Measurements from ENCODE around the gene PLEKHO2. TPM values are rescaled to one million over a fixed set of nuclear protein-coding genes. Genes with fewer than 3 reads are reported as not detected.
A peak's percentile ranks its signal among the peaks of the same experiment; 100 is the strongest.

The PLEKHO2 gene
- total RNA-seq, 1 experiment from 2014 or later: 10.1 TPM

DNA sequence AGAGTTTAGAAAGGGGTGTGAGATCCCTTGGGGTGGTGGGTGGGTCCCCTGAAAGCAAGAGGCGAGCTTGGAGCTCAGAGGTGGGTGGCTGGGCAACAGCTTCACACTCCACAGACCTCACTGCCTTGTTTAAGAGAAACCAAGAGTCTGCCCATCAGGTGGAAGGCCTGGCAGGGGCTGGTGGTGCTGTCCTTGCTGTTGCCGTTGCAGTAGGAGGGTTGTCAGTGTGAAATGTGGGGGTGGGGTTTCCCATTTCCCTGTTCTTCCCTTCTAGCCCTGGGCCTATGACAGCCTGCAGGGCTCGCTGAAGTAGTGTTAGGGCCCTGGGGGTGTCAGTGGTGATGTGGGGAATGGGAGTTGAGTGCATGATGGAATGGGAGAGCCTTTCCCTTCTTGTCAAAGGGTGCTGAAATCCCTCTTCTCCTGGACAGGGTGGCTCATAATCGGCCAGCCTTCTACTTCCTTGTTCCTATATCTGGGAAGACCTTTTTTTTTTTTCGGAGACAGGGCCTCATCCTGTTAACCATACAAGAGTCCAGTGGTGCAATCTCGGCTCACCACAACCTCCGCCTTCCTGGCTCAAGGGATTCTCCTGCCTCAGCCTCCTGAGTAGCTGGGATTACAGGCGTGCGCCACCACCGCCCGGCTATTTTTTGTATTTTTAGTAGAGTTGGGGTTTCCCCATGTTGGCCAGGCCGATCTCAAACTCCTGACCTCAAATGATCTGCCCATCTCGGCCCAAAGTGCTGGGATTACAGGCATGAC lies 4.3 kb downstream of the PLEKHO2 start:
- DNase-seq: no peak
- Histone ChIP-seq H3K4me1 (ENCODE audit: low read length) (peaks cover 72% of the 10 kb centered on the region), H3K9me2 (replicated peaks; ENCODE audit: insufficient read depth, low read length) (no peaks in the 10 kb centered on the region), H2AFZ (ENCODE audit: low read length) (no peak overlapping the region), H3K36me3 (ENCODE audit: insufficient read depth, low read length) (peaks cover 6% of the 10 kb centered on the region; the same call in 1 of the 2 replicates), H3K9ac (ENCODE audit: low read length) (peak overlapping the region; percentile 85), H3K27me3 (ENCODE audit: low read length) (no peaks in the 10 kb centered on the region), H4K20me1 (ENCODE audit: insufficient read depth, low read depth, low read length) (peaks cover 12% of the 10 kb centered on the region; the same call in 1 of the 2 replicates), H3K4me2 (ENCODE audit: low read depth, low read length, poor library complexity, severe bottlenecking) (peak overlapping the region; percentile 79), H3K27ac (ENCODE audit: low read length) (peak overlapping the region; percentile 78), H3K79me2 (ENCODE audit: low read length) (peaks cover 53% of the 10 kb centered on the region), H3K4me3 (ENCODE audit: low read length) (peak overlapping the region; percentile 80; the same call in 1 of the 2 replicates), H3K9me3 (ENCODE audit: low read length) (no peaks in the 10 kb centered on the region)

DNA sequence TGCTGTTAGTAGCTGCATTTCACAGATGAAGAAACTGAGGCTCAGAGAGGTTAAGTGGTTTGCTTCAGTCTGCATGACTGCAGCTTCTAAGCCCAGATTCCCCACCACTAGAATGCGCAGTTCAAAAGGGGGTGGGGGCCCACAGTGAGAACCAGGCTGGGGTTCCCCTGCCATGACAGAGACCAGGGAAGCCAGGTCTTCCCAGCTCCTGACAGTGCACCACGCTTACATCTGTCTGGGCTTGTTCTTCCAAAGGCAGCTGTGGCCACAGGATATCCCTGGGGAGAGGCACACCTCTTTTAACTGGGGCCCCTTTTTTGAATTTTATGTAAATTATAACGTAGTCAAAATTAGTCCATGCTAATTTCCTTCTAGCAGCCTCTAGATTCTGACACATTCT lies 5.3 kb downstream of the PLEKHO2 start:
- Histone ChIP-seq H3K4me3 (ENCODE audit: low read length) (peak overlapping the region; percentile 46), H3K9me3 (ENCODE audit: low read length) (no peaks in the 10 kb centered on the region), H3K27ac (ENCODE audit: low read length) (peak overlapping the region; percentile 78), H3K4me2 (ENCODE audit: low read depth, low read length, poor library complexity, severe bottlenecking) (peak overlapping the region; percentile 79), H3K79me2 (ENCODE audit: low read length) (peaks cover 54% of the 10 kb centered on the region), H3K4me1 (ENCODE audit: low read length) (peaks cover 71% of the 10 kb centered on the region), H3K9ac (ENCODE audit: low read length) (peak overlapping the region; percentile 60; the same call in 1 of the 2 replicates), H3K27me3 (ENCODE audit: low read length) (no peaks in the 10 kb centered on the region), H2AFZ (ENCODE audit: low read length) (no peak overlapping the region), H3K9me2 (replicated peaks; ENCODE audit: insufficient read depth, low read length) (no peaks in the 10 kb centered on the region), H4K20me1 (ENCODE audit: insufficient read depth, low read depth, low read length) (peaks cover 12% of the 10 kb centered on the region; the same call in 1 of the 2 replicates), H3K36me3 (ENCODE audit: insufficient read depth, low read length) (peaks cover 6% of the 10 kb centered on the region; the same call in 1 of the 2 replicates)
- peak; percentile 82 for DNase-seq

DNA sequence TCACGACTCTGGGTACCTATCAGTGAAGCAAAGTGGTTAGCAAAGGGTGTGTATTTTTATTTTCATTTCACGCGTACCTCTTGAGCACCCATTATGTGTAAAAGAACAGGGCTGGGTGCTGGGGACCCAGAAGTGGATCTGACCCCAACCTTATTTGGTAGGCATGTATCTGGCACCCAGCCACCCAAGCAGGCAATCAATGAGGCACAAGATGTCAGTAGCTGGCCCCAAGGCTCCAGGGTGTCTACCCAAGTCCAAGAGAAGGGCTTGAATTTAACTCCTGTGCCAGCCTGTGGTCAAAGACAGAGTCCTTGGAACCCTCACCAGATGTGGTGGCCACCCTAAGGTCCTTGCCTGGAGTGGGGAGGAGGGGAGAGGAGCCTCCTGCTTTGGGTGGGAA lies 5.7 kb downstream of the PLEKHO2 start:
- DNase-seq: no peak
- Histone ChIP-seq H3K4me2 (ENCODE audit: low read depth, low read length, poor library complexity, severe bottlenecking) (peak overlapping the region; percentile 79), H3K9me2 (replicated peaks; ENCODE audit: insufficient read depth, low read length) (no peaks in the 10 kb centered on the region), H3K4me3 (ENCODE audit: low read length) (peak overlapping the region; percentile 46), H3K27ac (ENCODE audit: low read length) (peak overlapping the region; percentile 78), H3K4me1 (ENCODE audit: low read length) (peaks cover 68% of the 10 kb centered on the region), H3K36me3 (ENCODE audit: insufficient read depth, low read length) (peaks cover 6% of the 10 kb centered on the region; the same call in 1 of the 2 replicates), H2AFZ (ENCODE audit: low read length) (no peak overlapping the region), H3K27me3 (ENCODE audit: low read length) (no peaks in the 10 kb centered on the region), H3K79me2 (ENCODE audit: low read length) (peaks cover 53% of the 10 kb centered on the region), H3K9ac (ENCODE audit: low read length) (peak overlapping the region; percentile 60), H3K9me3 (ENCODE audit: low read length) (no peaks in the 10 kb centered on the region), H4K20me1 (ENCODE audit: insufficient read depth, low read depth, low read length) (peaks cover 12% of the 10 kb centered on the region; the same call in 1 of the 2 replicates)

DNA sequence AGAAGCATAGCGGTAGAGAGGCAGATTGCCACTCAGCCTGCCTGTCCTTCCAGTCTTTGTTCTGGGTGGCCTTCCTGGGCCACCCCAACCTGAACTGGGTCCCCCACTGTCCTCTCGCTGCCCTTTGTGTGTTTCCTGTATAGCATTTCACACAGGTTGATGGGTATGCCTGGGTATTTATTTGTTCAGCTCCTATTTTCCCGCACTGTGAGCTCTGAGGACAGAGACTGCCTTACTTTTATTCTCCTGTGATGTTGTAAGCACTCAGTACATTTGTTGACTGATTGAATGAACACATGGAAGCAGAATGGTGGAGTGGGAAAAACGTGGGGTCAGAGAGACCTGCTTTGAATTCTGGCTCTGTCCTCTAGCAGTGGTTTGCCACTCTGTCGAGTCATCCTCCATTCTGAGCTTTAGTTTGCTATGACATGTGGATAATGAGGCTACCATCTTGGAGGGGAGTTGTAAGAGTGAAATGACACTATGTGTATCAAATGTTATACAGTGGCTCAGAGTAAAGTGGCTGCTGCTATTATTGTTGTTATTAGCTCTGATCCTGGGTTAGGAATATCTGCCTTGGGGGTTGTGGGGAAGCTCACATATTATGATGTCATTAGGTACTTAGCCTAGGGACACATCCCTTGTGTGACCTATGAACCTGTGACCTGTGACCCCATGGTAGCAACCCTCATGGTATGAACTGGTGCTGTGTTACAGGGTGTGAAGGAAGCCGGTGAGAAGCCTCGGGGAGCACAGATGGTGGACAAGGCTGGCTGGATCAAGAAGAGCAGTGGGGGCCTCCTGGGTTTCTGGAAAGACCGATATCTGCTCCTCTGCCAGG lies 6.4 kb downstream of the PLEKHO2 start:
- Histone ChIP-seq H3K9me3 (ENCODE audit: low read length) (no peaks in the 10 kb centered on the region), H3K4me3 (ENCODE audit: low read length) (peak overlapping the region; percentile 46), H2AFZ (ENCODE audit: low read length) (no peak overlapping the region), H3K9ac (ENCODE audit: low read length) (peak overlapping the region; percentile 60), H3K36me3 (ENCODE audit: insufficient read depth, low read length) (peaks cover 6% of the 10 kb centered on the region; the same call in 1 of the 2 replicates), H3K4me2 (ENCODE audit: low read depth, low read length, poor library complexity, severe bottlenecking) (peak overlapping the region; percentile 79), H3K27ac (ENCODE audit: low read length) (peak overlapping the region; percentile 78), H4K20me1 (ENCODE audit: insufficient read depth, low read depth, low read length) (peaks cover 12% of the 10 kb centered on the region; the same call in 1 of the 2 replicates), H3K4me1 (ENCODE audit: low read length) (peaks cover 61% of the 10 kb centered on the region), H3K9me2 (replicated peaks; ENCODE audit: insufficient read depth, low read length) (no peaks in the 10 kb centered on the region), H3K79me2 (ENCODE audit: low read length) (peaks cover 47% of the 10 kb centered on the region), H3K27me3 (ENCODE audit: low read length) (no peaks in the 10 kb centered on the region)
- DNase-seq: no peak

DNA sequence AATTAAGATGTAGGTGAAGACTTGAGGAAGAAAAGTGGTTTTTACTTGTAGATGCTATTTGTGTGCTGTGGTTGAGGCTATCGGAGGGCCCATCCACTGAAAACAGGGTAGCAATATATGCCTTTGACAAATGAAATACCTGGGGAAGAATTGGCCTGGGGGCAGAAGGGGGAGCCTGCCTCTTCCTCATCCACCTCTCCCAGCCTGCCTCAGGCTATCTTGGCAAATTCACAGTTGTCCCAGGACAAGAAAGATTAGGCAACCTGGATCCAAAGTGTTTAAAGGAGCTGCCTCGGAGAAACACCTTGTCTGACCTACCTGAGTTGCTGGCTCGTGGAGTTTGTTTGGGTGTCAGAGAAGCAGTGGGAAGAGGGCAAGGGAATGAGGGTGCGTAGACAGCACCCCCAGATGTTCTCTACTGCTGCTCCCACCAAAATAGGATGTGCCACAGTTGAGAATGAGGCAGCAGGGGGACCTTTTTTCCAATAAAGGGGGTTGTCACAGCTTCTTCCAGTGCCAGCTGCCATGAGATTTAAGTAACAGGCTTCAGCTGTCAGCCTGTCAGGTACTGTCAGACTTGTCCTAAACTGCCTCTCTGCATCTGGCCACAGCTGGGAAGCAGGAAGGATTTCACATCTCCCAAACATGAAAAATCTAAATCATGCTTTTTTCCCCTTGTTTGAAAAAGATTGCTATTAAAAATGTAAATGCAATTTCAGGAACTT lies 9.2 kb downstream of the PLEKHO2 start:
- Histone ChIP-seq H3K9ac (ENCODE audit: low read length) (no peak overlapping the region), H2AFZ (ENCODE audit: low read length) (no peak overlapping the region), H3K9me3 (ENCODE audit: low read length) (no peaks in the 10 kb centered on the region), H3K9me2 (replicated peaks; ENCODE audit: insufficient read depth, low read length) (no peaks in the 10 kb centered on the region), H4K20me1 (ENCODE audit: insufficient read depth, low read depth, low read length) (peaks cover 9% of the 10 kb centered on the region; the same call in 1 of the 2 replicates), H3K36me3 (ENCODE audit: insufficient read depth, low read length) (peaks cover 6% of the 10 kb centered on the region; the same call in 1 of the 2 replicates), H3K27ac (ENCODE audit: low read length) (no peak overlapping the region), H3K27me3 (ENCODE audit: low read length) (no peaks in the 10 kb centered on the region), H3K79me2 (ENCODE audit: low read length) (peaks cover 30% of the 10 kb centered on the region), H3K4me3 (ENCODE audit: low read length) (no peak overlapping the region), H3K4me2 (ENCODE audit: low read depth, low read length, poor library complexity, severe bottlenecking) (no peak overlapping the region), H3K4me1 (ENCODE audit: low read length) (peaks cover 52% of the 10 kb centered on the region)
- no peak for DNase-seq

DNA sequence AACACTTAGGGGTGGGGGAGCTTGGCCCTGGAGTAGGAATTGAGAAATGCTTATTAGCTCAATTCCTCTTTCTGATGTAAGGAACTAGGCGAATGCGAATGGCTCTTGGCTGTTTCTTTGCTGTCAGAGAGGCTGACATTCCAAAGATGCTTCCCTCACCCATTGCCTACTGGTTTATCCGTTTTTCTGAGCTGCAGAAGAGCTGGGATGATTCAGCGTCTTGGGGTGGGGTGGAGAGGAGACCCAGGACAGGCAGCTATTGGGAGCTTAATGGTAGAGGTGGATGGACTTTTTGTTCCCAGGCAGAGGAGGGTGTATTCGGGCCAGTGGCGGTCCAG lies 9.8 kb downstream of the PLEKHO2 start:
- no peak overlapping the region for H3K4me2 ChIP-seq (ENCODE audit: low read depth, low read length, poor library complexity, severe bottlenecking)
- no peak for DNase-seq
- no peak overlapping the region for H2AFZ ChIP-seq (ENCODE audit: low read length)
- H3K4me1 ChIP-seq (ENCODE audit: low read length): peaks cover 52% of the 10 kb centered on the region
- no peak overlapping the region for H3K27ac ChIP-seq (ENCODE audit: low read length)
- peaks cover 6% of the 10 kb centered on the region; the same call in 1 of the 2 replicates for H3K36me3 ChIP-seq (ENCODE audit: insufficient read depth, low read length)
- H3K27me3 ChIP-seq (ENCODE audit: low read length): no peaks in the 10 kb centered on the region
- H3K9ac ChIP-seq (ENCODE audit: low read length): no peak overlapping the region
- H3K9me2 ChIP-seq (replicated peaks; ENCODE audit: insufficient read depth, low read length): no peaks in the 10 kb centered on the region
- H3K79me2 ChIP-seq (ENCODE audit: low read length): peaks cover 27% of the 10 kb centered on the region
- no peak overlapping the region for H3K4me3 ChIP-seq (ENCODE audit: low read length)
- H4K20me1 ChIP-seq (ENCODE audit: insufficient read depth, low read depth, low read length): peaks cover 8% of the 10 kb centered on the region; the same call in 1 of the 2 replicates
- no peaks in the 10 kb centered on the region for H3K9me3 ChIP-seq (ENCODE audit: low read length)

DNA sequence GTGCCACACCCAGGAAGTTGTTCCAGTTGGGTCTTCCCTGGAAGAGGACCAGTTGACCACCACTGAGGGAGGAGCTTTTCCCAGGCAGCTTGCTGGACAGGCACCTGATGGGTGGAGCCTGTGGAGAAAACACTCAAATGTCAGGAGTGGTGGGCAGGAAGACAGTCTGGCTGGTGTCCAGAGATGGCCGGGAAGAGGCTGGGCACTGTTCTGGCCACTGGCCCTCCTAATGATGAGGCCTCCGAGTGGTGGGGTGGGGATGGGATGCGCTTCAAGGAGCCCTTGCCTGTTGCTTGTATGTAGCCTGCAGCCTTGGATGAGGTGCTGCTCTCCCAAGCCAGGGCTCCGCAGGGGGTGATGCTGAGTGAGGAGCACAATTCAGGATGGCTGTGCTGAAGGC lies 12.3 kb downstream of the PLEKHO2 start:
- Histone ChIP-seq H3K9me3 (ENCODE audit: low read length) (no peaks in the 10 kb centered on the region), H3K27me3 (ENCODE audit: low read length) (no peaks in the 10 kb centered on the region), H3K79me2 (ENCODE audit: low read length) (peaks cover 22% of the 10 kb centered on the region), H3K9ac (ENCODE audit: low read length) (no peak overlapping the region), H3K27ac (ENCODE audit: low read length) (no peak overlapping the region), H3K9me2 (replicated peaks; ENCODE audit: insufficient read depth, low read length) (no peaks in the 10 kb centered on the region), H3K4me1 (ENCODE audit: low read length) (peaks cover 53% of the 10 kb centered on the region), H3K4me3 (ENCODE audit: low read length) (no peak overlapping the region), H2AFZ (ENCODE audit: low read length) (no peak overlapping the region), H3K36me3 (ENCODE audit: insufficient read depth, low read length) (no peaks in the 10 kb centered on the region), H3K4me2 (ENCODE audit: low read depth, low read length, poor library complexity, severe bottlenecking) (no peak overlapping the region), H4K20me1 (ENCODE audit: insufficient read depth, low read depth, low read length) (no peaks in the 10 kb centered on the region; the same call in 1 of the 2 replicates)
- DNase-seq: no peak
